Muscle of leg (tissue), 11 donors: ENCODE measurements around the gene TEX53. TPM values are rescaled to one million over a fixed set of nuclear protein-coding genes. Genes with fewer than 3 reads are reported as not detected.

Experiments
- DNase-seq: peaks from one replicate; pipeline ENCODE4 v3.0.0; 2013
- H3K27ac ChIP-seq: one replicate; pipeline ENCODE4 v1.5.1; 2013; ENCODE audit warnings: mild to moderate bottlenecking, low read length, control low read depth
- H3K27me3 ChIP-seq: one replicate; pipeline ENCODE4 v1.6.1; 2013; ENCODE audit warnings: low read length; ENCODE audit not compliant: control insufficient read depth, insufficient read depth
- H3K36me3 ChIP-seq: one replicate; pipeline ENCODE4 v1.6.1; 2013; ENCODE audit warnings: low read length; ENCODE audit not compliant: control insufficient read depth, insufficient read depth
- H3K4me1 ChIP-seq: one replicate; pipeline ENCODE4 v1.6.1; 2013; ENCODE audit warnings: low read length; ENCODE audit not compliant: control insufficient read depth, insufficient read depth
- H3K4me3 ChIP-seq: one replicate; pipeline ENCODE4 v1.5.1; 2013; ENCODE audit warnings: low read length, control low read depth
- H3K9me3 ChIP-seq: replicated peaks from 2 replicates; pipeline ENCODE4 v1.6.1; 2013; ENCODE audit warnings: low read depth, low read length; ENCODE audit not compliant: control insufficient read depth
- WGBS: methylation state at CpG from one replicate; pipeline ENCODE4 v1.1.5; 2013; ENCODE audit warnings: missing lambda C conversion rate; ENCODE audit not compliant: insufficient coverage; 5-methylcytosine and 5-hydroxymethylcytosine counted together
- polyA plus RNA-seq, 8 donors: library from polyadenylated mRNA; unstranded; fragments of 120-200 nt; gene quantifications; one replicate each; pipeline versions ENCODE4 v1.2.1 to v1.2.3, GENCODE V29; 2013; ENCODE audit warnings: inconsistent platforms in 1 of 8, low replicate concordance in 1 of 8; ENCODE audit not compliant: insufficient read length in 8 of 8, insufficient read depth in 1 of 8
- total RNA-seq: library from RNA; stranded (reverse); fragments of 120-200 nt; gene quantifications from one replicate; pipeline ENCODE4 v1.2.4, GENCODE V29; 2013

Gene TEX53
- total and polyA plus RNA-seq, 9 donors = not detected

DNA sequence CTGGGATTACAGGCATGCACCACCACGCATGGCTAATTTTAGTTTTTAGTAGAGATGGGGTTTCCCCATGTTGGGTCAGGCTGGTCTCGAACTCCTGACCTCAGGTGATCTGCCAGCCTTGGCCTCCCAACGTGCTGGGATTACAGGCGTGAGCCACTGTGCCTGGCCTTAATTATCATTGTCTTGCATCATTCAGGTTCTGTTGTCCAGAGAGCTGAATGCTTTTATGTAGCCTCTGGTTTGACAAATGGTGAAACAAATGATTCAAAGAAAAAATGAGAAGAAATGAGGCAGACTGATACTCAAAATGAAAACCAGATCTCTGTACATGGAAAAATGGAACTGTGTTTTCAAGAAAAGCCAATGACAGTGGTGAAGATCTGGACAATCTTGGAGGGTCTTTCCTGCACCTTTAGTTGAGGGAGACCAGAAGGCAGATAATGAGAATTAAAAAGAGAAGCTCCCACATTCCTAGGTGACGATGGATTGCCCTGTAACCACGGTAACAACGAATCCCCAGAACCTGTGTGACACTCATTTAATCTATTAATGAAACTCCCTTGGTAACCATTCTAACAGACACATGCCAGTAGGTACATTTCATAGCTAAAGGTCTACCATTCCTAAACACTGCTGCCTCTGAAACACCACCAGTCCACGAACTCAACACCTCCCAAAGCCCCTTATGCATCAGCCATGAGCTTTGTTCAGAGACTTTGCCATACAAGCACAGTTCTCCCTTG, 22.8 kb upstream of the TEX53 start:
- no peaks in the 10 kb centered on the region for H3K36me3 ChIP-seq
- DNase-seq = no peak
- H3K27ac ChIP-seq = no peak overlapping the region
- 77% methylated on average over 6 of the region's 8 CpGs for WGBS
- peaks cover 3% of the 10 kb centered on the region for H3K27me3 ChIP-seq
- no peaks in the 10 kb centered on the region for H3K9me3 ChIP-seq
- no peaks in the 10 kb centered on the region for H3K4me1 ChIP-seq
- no peak overlapping the region for H3K4me3 ChIP-seq

DNA sequence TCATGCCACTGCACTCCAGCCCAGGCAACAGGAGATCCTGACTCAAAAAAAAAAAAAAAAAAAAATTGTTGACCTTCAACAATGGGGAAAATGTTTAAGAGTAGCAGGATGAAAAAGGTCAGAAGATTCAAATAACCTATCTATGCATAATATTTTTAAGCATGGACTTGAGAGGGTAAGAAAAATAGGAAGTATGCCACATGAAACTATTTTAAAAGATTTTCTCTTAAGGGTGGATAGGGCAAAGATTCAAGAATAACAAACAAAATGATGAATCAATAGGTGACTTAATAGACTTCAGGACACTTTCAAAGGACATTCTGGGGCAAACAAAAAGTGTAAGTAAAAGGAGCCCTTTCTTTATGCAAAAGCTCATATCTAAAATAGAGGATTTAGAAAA, 21.2 kb upstream of the TEX53 start:
- H3K4me3 ChIP-seq = no peak overlapping the region
- no peaks in the 10 kb centered on the region for H3K9me3 ChIP-seq
- no peak overlapping the region for H3K27ac ChIP-seq
- DNase-seq = no peak
- no peaks in the 10 kb centered on the region for H3K4me1 ChIP-seq
- no peaks in the 10 kb centered on the region for H3K36me3 ChIP-seq
- peaks cover 3% of the 10 kb centered on the region for H3K27me3 ChIP-seq

DNA sequence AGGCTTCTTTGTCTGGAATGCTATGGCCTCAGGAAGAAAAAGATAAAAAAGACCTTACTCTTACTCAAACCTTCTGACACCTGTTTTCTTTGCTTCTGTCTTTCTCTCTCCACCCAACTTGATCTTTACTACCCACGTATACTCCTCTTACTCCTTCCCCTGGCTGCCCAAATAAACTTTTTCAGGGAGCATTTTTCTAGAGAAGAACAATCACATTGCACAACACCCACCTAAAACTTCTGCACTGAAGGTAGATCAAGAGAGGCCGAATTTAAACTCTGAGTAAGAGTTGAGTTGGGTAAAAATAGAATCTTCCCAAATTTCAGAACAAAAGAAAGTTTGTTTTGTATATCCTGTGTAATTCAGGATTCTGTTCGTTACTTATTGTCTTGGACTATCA, 20.5 kb upstream of the TEX53 start:
- no peak for DNase-seq
- Histone ChIP-seq H3K36me3 (no peaks in the 10 kb centered on the region), H3K27ac (no peak overlapping the region), H3K4me1 (no peaks in the 10 kb centered on the region), H3K9me3 (no peaks in the 10 kb centered on the region), H3K4me3 (no peak overlapping the region), H3K27me3 (peaks cover 3% of the 10 kb centered on the region)
- no CpG with 5 or more reads among the region's 3 CpGs for WGBS

DNA sequence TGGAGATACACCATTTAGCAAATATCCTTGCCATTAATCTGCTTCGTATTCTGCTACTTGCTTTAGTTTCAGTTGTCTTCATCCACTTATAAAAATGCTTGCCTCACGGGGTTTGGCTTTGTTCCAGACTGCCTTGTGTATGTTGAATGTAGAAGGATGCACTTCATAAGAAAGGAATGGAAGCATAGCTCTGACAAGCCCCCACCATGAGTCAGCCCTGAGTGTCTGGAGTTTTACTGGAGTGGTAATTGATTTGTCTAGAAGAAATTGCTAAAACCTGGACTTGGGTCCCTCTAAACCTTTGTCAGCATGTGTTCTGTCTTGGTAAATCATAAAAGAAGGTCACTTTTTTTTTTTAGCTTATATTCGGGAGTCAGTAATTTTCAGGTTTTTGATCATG, 19.8 kb upstream of the TEX53 start:
- H3K4me1 ChIP-seq = no peaks in the 10 kb centered on the region
- no peaks in the 10 kb centered on the region for H3K36me3 ChIP-seq
- 43% methylated on average over 1 of the region's 3 CpGs for WGBS
- peak; percentile 75 for DNase-seq
- H3K4me3 ChIP-seq = no peak overlapping the region
- H3K27me3 ChIP-seq = peaks cover 3% of the 10 kb centered on the region
- no peaks in the 10 kb centered on the region for H3K9me3 ChIP-seq
- H3K27ac ChIP-seq = no peak overlapping the region

DNA sequence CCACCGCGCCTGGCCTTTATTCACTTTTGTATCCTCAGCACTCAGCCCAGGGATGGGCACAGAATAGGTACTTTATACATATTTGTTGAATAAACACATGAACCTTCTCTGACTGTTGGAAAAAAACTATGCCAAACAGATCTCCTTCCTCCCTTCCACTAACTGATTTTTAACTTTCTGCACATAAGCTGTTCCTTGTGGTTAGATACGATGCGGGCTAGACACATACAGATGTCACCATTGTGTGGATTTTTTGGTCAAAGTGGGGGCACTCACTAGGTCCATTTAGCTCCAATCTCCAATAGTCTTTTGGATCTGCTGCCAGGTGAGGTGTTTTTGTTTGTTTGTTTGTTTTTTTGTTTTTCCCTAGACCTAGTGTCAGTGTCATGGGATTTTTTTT, 19.3 kb upstream of the TEX53 start:
- H3K27me3 ChIP-seq = peaks cover 3% of the 10 kb centered on the region
- H3K9me3 ChIP-seq = no peaks in the 10 kb centered on the region
- no CpG with 5 or more reads among the region's 4 CpGs for WGBS

DNA sequence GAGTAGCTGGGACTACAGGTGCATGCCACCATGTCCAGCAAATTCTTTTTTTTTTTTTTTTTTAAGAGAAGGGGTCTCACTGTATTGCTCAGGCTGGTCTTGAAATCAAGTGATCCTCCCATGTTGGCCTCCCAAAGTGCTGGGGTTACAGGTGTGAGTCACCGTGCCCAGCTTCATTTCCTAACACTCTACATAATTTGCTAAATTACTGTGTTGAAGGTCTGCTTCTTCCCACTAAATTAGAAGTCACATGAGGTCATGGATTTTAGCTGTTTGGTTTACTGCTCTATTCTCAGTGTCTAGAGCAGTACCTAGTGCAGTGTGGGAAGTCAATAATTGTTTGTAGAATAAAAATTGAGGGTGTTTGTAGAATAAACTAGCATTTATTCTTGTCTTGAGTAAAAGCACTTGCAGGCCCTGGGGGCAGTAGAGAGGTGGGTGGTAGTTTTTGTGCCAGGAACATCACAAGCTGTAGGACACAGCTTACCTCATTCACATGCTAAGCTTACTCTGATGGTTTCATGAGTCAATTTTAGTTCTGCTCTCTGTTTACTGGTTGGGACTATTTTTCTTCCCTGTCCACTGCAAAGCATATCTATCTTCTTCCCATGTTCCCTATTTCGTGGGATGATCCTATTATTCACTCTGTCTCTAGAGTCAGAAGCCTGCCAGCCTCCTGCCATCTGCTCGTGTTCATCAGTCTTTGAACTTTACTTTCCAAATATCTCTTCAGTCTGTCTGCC, 17.4 kb upstream of the TEX53 start:
- no peak for DNase-seq
- whole genome bisulfite sequencing = 68% methylated on average over 2 of the region's 3 CpGs
- no peaks in the 10 kb centered on the region for H3K36me3 ChIP-seq
- no peak overlapping the region for H3K27ac ChIP-seq
- H3K27me3 ChIP-seq = peaks cover 3% of the 10 kb centered on the region
- no peak overlapping the region for H3K4me3 ChIP-seq
- no peaks in the 10 kb centered on the region for H3K4me1 ChIP-seq
- no peaks in the 10 kb centered on the region for H3K9me3 ChIP-seq

More for the DNA sequence above, 19.3 kb upstream of the TEX53 start:
- H3K36me3 ChIP-seq = no peaks in the 10 kb centered on the region
- DNase-seq = no peak
- no peaks in the 10 kb centered on the region for H3K4me1 ChIP-seq
- H3K4me3 ChIP-seq = no peak overlapping the region
- H3K27ac ChIP-seq = no peak overlapping the region

DNA sequence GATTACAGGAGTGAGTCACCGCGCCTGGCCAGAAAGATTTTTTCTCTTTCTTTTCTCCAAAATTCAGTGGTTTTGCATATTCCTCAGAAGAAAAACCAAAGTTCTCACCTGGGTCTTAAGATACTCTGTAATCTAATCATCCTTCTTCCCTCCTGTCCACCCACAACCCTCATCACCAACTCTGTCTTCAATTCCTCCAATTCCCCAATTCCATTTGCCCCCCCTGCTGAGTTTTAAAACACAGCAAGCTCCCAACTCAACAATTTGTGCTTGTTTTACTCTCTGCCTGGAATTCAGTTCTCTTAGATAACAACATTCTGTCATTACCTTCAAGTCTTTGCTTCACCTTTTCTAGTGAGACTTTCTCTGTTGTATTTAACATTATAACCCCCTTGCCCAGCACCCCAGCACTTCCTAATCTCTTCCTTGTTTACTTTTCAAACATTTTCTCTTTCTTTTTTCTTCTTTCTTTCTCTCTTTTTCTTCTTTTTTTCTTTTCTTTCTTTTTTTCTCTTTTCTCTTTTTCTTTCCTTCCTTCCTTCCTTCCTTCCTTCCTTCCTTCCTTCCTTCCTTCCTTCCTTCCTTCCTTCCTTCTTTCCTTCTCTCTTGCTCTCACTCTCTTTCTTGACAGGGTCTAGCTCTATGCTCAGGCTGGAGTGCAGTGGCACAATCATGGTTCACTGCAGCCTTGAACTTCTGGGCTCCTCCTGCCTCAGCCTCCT, 16.6 kb upstream of the TEX53 start:
- WGBS = 100% methylated on average over 2 of the region's 2 CpGs
- Histone ChIP-seq H3K36me3 (no peaks in the 10 kb centered on the region), H3K9me3 (no peaks in the 10 kb centered on the region), H3K4me1 (no peaks in the 10 kb centered on the region), H3K27me3 (peaks cover 3% of the 10 kb centered on the region), H3K27ac (no peak overlapping the region), H3K4me3 (no peak overlapping the region)
- no peak for DNase-seq

DNA sequence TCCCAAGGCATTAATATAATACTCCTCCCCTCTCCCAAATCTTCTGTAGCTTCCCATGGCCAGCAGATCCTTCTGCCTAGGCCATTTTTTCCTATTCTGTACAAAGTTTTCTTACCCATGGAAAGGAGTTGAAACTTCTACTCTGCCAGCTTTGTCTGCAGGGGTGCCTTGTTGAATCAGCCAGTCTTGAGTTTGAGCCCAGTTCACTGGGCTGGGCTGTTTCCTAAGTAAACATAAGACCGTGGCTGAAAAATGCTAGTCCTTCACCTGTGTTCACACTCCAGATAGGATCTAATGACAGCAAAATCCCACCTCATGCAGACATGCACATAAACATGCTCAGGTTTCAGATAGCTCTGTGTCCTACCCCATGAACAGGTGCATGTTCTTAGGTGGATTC, 14.0 kb upstream of the TEX53 start:
- H3K36me3 ChIP-seq = no peaks in the 10 kb centered on the region
- 33% methylated on average over 1 of the region's 1 CpG for WGBS
- no peaks in the 10 kb centered on the region for H3K9me3 ChIP-seq
- H3K27ac ChIP-seq = no peak overlapping the region
- H3K27me3 ChIP-seq = peaks cover 5% of the 10 kb centered on the region
- no peak for DNase-seq
- peaks cover 3% of the 10 kb centered on the region for H3K4me1 ChIP-seq
- H3K4me3 ChIP-seq = no peak overlapping the region

DNA sequence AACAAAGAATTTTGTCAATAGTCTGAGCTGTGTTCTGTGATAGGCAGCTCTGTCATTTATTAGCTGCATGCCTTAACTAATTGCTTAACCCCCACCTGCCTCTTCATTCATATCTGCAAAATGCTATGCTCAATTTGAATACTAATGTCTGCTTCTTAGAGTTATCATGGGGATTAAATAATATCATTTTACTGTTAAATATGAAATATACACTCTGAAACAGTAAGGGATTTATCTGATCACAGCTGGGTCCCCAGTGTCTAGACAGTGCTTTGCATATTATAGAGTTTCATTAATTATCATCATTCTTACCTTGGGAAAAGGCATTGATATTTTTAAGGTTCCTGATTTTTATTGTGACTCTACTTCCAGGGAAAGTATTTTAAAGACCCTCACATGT, 12.4 kb upstream of the TEX53 start:
- Histone ChIP-seq H3K27me3 (peaks cover 2% of the 10 kb centered on the region), H3K4me3 (no peak overlapping the region), H3K4me1 (peaks cover 3% of the 10 kb centered on the region), H3K9me3 (no peaks in the 10 kb centered on the region), H3K27ac (no peak overlapping the region), H3K36me3 (no peaks in the 10 kb centered on the region)
- no peak for DNase-seq

DNA sequence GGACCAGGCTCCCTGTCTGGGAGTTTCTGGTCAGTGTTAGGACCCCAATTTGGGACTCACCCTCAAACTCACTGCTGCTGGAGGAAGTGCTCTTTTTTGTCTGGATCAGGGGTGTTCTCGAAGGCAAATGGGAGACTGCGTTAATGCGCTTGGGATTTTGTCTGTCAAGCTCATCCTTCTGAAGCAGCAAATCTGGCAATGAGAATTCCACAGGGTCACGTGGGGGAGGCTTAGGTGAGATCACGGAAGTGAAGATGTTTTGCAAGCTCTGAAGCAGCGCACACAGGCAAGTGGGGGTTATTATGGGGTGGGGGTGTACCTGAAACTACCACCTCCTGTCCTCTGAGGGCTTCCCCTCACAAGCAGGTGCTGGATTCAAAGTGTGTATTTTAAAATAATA, 10.5 kb upstream of the TEX53 start:
- H3K27me3 ChIP-seq = peaks cover 2% of the 10 kb centered on the region
- no peaks in the 10 kb centered on the region for H3K9me3 ChIP-seq
- no peak for DNase-seq
- H3K36me3 ChIP-seq = no peaks in the 10 kb centered on the region
- 74% methylated on average over 4 of the region's 6 CpGs for WGBS
- peaks cover 3% of the 10 kb centered on the region for H3K4me1 ChIP-seq
- H3K27ac ChIP-seq = no peak overlapping the region
- no peak overlapping the region for H3K4me3 ChIP-seq
